ENCODE results near the gene FEZF2. TPM values are rescaled to one million over a fixed set of nuclear protein-coding genes. Genes with fewer than 3 reads are reported as not detected.

The FEZF2 gene
- total RNA-seq, 1 donor from 2014 or later = not detected

DNA sequence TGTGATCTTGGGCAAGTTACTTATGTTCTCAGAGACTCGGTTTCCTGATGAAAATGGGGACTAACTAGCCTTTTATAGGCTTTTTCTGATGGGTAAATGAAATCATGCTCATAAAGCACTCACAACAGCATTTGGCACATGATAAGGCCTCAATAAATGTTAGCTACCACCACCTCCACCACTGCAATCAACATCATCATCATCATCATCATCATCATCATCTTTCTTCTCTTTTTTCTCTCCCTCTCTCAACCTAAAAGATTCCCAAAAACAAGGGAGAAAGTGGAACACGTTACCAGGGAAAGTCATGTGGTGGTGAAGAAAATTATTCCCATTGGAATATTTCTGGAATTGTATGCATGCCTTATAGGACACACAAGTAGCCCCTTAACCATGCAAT is 33.6 kb upstream of the FEZF2 start:
- intact Hi-C loops (cut with DNase I) = no loop called here
- H3K4me1 ChIP-seq = no peaks in the 10 kb centered on the region
- H3K27me3 ChIP-seq = no peaks in the 10 kb centered on the region
- H3K27ac ChIP-seq = no peak overlapping the region
- no peak overlapping the region for H3K4me3 ChIP-seq
- DNase-seq (ENCODE audit: low spot score in 2 of 2) = no peak
- no peaks in the 10 kb centered on the region for H3K9me3 ChIP-seq
- H3K36me3 ChIP-seq = no peaks in the 10 kb centered on the region
- no peak for TF ChIP-seq CTCF (IDR thresholded peaks at IDR 0.05)

GRCh38 chr3:62405566-62405965 is 32.2 kb upstream of the FEZF2 start:
- TF ChIP-seq CTCF (IDR thresholded peaks at IDR 0.05) = no peak

DNA sequence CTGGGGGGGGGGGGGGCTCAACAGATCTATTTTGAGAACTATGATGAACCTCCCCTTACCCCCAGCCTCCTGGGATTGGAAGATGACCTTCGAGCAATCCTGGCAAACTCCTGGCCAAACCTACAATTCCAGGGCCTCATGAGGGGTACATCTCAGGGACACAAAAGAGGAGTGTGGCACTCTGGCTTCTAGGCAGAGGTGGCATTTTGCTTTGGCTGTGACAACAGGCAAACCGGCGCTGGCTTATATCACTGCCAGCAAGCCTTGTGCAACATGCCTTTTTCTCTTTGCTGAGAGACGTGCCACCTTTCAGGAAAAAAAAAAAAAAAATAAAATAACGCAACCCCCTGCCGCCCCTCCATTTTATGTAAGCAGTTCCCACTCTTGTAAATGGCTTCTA is 31.8 kb upstream of the FEZF2 start:
- H3K27ac ChIP-seq = no peak overlapping the region
- no peaks in the 10 kb centered on the region for H3K36me3 ChIP-seq
- DNase-seq (ENCODE audit: low spot score in 2 of 2) = no peak
- no peaks in the 10 kb centered on the region for H3K27me3 ChIP-seq
- no peak for TF ChIP-seq CTCF (IDR thresholded peaks at IDR 0.05)
- H3K4me1 ChIP-seq = no peaks in the 10 kb centered on the region
- H3K9me3 ChIP-seq = no peaks in the 10 kb centered on the region
- H3K4me3 ChIP-seq = no peak overlapping the region
- intact Hi-C loops (cut with DNase I) = no loop called here

More at GRCh38 chr3:62405566-62405965, 32.2 kb upstream of the FEZF2 start:
- no peak overlapping the region for H3K4me3 ChIP-seq
- intact Hi-C loops (cut with DNase I) = no loop called here
- H3K4me1 ChIP-seq = no peaks in the 10 kb centered on the region
- no peaks in the 10 kb centered on the region for H3K27me3 ChIP-seq
- no peaks in the 10 kb centered on the region for H3K9me3 ChIP-seq
- H3K36me3 ChIP-seq = no peaks in the 10 kb centered on the region
- DNase-seq (ENCODE audit: low spot score in 2 of 2) = no peak
- H3K27ac ChIP-seq = no peak overlapping the region

GRCh38 chr3:62404321-62404720 is 31.0 kb upstream of the FEZF2 start:
- intact Hi-C loops (cut with DNase I) = no loop called here
- Histone ChIP-seq H3K4me1 (no peaks in the 10 kb centered on the region), H3K36me3 (no peaks in the 10 kb centered on the region), H3K27ac (no peak overlapping the region), H3K4me3 (no peak overlapping the region), H3K9me3 (no peaks in the 10 kb centered on the region), H3K27me3 (no peaks in the 10 kb centered on the region)
- no peak for DNase-seq (ENCODE audit: low spot score in 2 of 2)
- no peak for TF ChIP-seq CTCF (IDR thresholded peaks at IDR 0.05)

- intact Hi-C loops (cut with DNase I) = no loop called here
- no peaks in the 10 kb centered on the region for H3K9me3 ChIP-seq
- H3K4me3 ChIP-seq = no peak overlapping the region
- H3K27me3 ChIP-seq = no peaks in the 10 kb centered on the region
- H3K27ac ChIP-seq = no peak overlapping the region
- H3K4me1 ChIP-seq = no peaks in the 10 kb centered on the region
- DNase-seq (ENCODE audit: low spot score in 2 of 2) = no peak
- TF ChIP-seq CTCF (IDR thresholded peaks at IDR 0.05) = no peak
- no peaks in the 10 kb centered on the region for H3K36me3 ChIP-seq
Measured at GRCh38 chr3:62403765-62404164, 30.4 kb upstream of the FEZF2 start.

DNA sequence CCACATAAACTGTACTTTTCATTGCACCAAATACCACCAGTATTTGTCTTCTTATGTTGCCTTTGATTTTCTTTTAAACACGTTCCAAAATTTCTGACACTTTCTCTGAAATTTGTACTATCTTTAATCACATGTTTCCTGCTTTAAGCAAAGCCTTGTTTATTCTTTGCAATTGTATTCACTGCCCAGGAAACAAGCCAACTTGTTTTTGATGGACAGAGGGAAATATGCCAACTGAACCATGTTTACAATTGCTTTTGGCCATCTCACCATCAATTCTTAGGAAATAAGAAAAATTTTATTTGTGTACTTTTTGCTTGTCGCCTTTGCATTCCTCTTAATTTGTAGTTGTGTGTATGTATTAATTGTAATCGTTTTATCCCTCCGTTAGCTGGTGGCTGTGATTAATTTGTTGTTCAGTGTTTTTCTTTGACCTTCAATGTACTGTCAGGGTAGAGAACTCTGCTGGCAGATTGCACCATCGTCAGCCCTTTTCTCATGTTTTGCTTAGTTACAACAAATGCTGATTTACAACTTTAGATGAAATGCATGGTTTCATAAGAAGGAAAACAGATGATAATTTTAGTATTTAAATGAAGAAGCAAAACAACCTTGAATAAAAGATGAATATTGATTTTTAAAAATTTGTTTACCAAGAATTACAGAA is 19.4 kb upstream of the FEZF2 start:
- intact Hi-C loops (cut with DNase I) = no loop called here
- no peak overlapping the region for H3K27ac ChIP-seq
- H3K27me3 ChIP-seq = no peaks in the 10 kb centered on the region
- H3K4me1 ChIP-seq = no peaks in the 10 kb centered on the region
- H3K4me3 ChIP-seq = no peak overlapping the region
- no peak for DNase-seq (ENCODE audit: low spot score in 2 of 2)
- TF ChIP-seq CTCF (IDR thresholded peaks at IDR 0.05) = no peak
- H3K9me3 ChIP-seq = no peaks in the 10 kb centered on the region
- no peaks in the 10 kb centered on the region for H3K36me3 ChIP-seq
